ENCODE measurements around the gene FMNL2.

- TF ChIP-seq CTCF (IDR thresholded peaks at IDR 0.05; ENCODE audit: low read length) (no peak; the same call in 1 of the 2 replicates), EZH2 (IDR thresholded peaks at IDR 0.05; ENCODE audit: borderline replicate concordance, low read length) (no peak)
Measured at GRCh38 chr2:152555048-152555447, 220.1 kb downstream of the FMNL2 start.
